GM18526 (cell line): Measurements from ENCODE around the gene GRK3.

ENCODE experiments used
- POLR2A ChIP-seq: IDR thresholded peaks from 3 replicates; pipeline ENCODE4 v1.6.1; 2011; ENCODE audit not compliant: insufficient read length; ENCODE audit errors: extremely low read depth

GRK3 gene

GRCh38 chr22:25765016-25765367 lies 200.5 kb downstream of the GRK3 start:
- TF ChIP-seq POLR2A: no peak

GRCh38 chr22:25765801-25766200 lies 201.3 kb downstream of the GRK3 start:
- no peak for TF ChIP-seq POLR2A

GRCh38 chr22:25766418-25766817 lies 201.9 kb downstream of the GRK3 start:
- no peak for TF ChIP-seq POLR2A

- no peak for TF ChIP-seq POLR2A
These were observed 205.9 kb downstream of the GRK3 start for GRCh38 chr22:25770333-25770732.

- TF ChIP-seq POLR2A: no peak
These were observed 207.8 kb downstream of the GRK3 start for GRCh38 chr22:25772288-25772687.

GRCh38 chr22:25774575-25775026 lies 210.1 kb downstream of the GRK3 start:
- TF ChIP-seq POLR2A: no peak

GRCh38 chr22:25775531-25775930 lies 211.1 kb downstream of the GRK3 start:
- TF ChIP-seq POLR2A: no peak

- no peak for TF ChIP-seq POLR2A
These were observed 212.9 kb downstream of the GRK3 start for GRCh38 chr22:25777411-25777810.

GRCh38 chr22:25777870-25778269 lies 213.4 kb downstream of the GRK3 start:
- TF ChIP-seq POLR2A: no peak
